ENCODE measurements around the gene TRIM38.

Gene TRIM38

GRCh38 chr6:26032340-26033084, 69.9 kb downstream of the TRIM38 start:
- Histone ChIP-seq H3K27me3 (ENCODE audit: insufficient read depth, poor library complexity, severe bottlenecking) (no peaks in the 10 kb centered on the region), H3K4me3 (replicated peaks; ENCODE audit: insufficient read depth, low read length) (peak overlapping the region; percentile 42), H3K27ac (replicated peaks) (peak overlapping the region; percentile 89)
- TF ChIP-seq SPI1 (IDR thresholded peaks at IDR 0.05; ENCODE audit: borderline replicate concordance, low read depth) = no peak
- TF ChIP-seq REST (IDR thresholded peaks at IDR 0.05; ENCODE audit: insufficient replicate concordance, low read depth) = no peak
- no peak for TF ChIP-seq CTCF (IDR thresholded peaks at IDR 0.05; ENCODE audit: insufficient read depth, low read length)
- peak in 1 of 2 experiments; percentile 48 for DNase-seq (ENCODE audit: low read depth in 1 of 2, low spot score in 1 of 2)

GRCh38 chr6:26033085-26033940, 70.7 kb downstream of the TRIM38 start:
- Histone ChIP-seq H3K27me3 (ENCODE audit: insufficient read depth, poor library complexity, severe bottlenecking) (no peaks in the 10 kb centered on the region), H3K4me3 (replicated peaks; ENCODE audit: insufficient read depth, low read length) (peak overlapping the region; percentile 42), H3K27ac (replicated peaks) (peak overlapping the region; percentile 89)
- peak in 1 of 2 experiments; percentile 82 for DNase-seq (ENCODE audit: low read depth in 1 of 2, low spot score in 1 of 2)
- no peak for TF ChIP-seq CTCF (IDR thresholded peaks at IDR 0.05; ENCODE audit: insufficient read depth, low read length)
- TF ChIP-seq REST (IDR thresholded peaks at IDR 0.05; ENCODE audit: insufficient replicate concordance, low read depth) = peak; percentile 42
- TF ChIP-seq POLR2AphosphoS5 (IDR thresholded peaks at IDR 0.05; ENCODE audit: low read depth) = peak; percentile 91

- TF ChIP-seq CTCF (IDR thresholded peaks at IDR 0.05; ENCODE audit: insufficient read depth, low read length) (no peak), SPI1 (IDR thresholded peaks at IDR 0.05; ENCODE audit: borderline replicate concordance, low read depth) (no peak)
- peak overlapping the region; percentile 4; the same call in 1 of the 2 replicates for H3K4me3 ChIP-seq (replicated peaks; ENCODE audit: insufficient read depth, low read length)
- peak overlapping the region; percentile 89 for H3K27ac ChIP-seq (replicated peaks)
- no peaks in the 10 kb centered on the region for H3K27me3 ChIP-seq (ENCODE audit: insufficient read depth, poor library complexity, severe bottlenecking)
- no peak for DNase-seq (ENCODE audit: low read depth in 1 of 2, low spot score in 1 of 2)
Observed at GRCh38 chr6:26033941-26034354, 71.3 kb downstream of the TRIM38 start.
